Measurements from ENCODE around the gene SAP25.

Gene SAP25

DNA sequence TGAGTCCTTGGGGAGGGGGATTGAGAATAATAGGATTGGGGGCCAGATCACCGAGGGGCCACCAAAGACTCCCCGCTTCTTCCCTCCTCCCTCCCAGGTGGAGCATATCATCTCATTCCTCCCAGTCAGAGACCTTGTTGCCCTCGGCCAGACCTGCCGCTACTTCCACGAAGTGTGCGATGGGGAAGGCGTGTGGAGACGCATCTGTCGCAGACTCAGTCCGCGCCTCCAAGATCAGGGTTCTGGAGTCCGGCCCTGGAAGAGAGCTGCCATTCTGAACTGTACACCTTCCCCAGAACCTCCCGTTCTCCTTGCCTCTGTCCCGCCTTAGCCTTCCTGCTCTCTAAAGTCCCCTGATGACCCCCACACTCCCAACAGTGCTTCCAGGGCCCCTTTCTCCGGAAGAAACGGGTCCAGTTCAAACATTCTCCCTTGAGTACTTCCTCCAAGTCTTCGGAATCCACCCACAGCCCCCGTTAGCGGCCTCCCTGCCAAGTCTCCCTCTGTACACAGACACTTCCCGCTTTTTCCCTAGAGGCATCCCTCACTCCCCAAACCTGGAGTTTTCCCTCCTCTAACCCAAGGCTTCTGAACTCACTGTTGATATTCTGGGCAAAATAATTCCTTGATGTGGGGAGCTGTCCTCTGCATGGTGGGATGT, 16.5 kb upstream of the SAP25 start:
- DNase-seq = no peak
- no peak overlapping the region for H3K27ac ChIP-seq

DNA sequence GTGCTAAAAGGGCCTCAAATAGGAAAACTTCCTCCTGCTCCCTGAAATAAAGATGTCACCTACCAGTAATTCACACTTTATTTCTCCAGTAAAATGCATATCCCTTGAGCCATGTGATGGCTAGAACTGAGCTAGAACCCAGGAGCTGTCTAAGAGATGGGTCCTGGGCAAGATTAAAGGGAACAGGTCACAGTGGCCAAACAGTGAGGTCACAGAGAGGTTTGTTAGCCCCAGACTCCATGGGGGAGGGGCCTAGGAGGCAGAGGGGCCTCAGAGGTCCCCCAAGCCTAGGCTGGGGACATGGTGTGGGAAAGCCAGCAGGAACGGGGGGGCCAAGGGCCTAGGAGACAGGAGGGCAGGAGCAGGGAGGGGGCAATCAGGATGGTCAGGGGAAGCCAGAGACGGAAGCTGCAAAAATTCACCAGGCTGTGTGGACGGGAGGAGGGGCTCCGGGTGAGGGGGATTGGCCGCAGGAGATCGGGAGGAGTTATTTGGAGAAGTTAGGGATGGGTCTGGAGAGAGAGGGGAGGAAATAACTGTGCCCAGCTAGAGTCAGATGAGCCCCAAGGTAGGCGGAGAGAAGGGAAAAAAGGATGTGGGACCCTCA, 15.7 kb upstream of the SAP25 start:
- DNase-seq = no peak
- TF ChIP-seq, protein P1, sequence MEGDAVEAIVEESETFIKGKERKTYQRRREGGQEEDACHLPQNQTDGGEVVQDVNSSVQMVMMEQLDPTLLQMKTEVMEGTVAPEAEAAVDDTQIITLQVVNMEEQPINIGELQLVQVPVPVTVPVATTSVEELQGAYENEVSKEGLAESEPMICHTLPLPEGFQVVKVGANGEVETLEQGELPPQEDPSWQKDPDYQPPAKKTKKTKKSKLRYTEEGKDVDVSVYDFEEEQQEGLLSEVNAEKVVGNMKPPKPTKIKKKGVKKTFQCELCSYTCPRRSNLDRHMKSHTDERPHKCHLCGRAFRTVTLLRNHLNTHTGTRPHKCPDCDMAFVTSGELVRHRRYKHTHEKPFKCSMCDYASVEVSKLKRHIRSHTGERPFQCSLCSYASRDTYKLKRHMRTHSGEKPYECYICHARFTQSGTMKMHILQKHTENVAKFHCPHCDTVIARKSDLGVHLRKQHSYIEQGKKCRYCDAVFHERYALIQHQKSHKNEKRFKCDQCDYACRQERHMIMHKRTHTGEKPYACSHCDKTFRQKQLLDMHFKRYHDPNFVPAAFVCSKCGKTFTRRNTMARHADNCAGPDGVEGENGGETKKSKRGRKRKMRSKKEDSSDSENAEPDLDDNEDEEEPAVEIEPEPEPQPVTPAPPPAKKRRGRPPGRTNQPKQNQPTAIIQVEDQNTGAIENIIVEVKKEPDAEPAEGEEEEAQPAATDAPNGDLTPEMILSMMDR (IDR thresholded peaks at IDR 0.05) = no peak

More for the DNA sequence above, 16.5 kb upstream of the SAP25 start:
- TF ChIP-seq, protein P1 (IDR thresholded peaks at IDR 0.05) = no peak
- H3K36me3 ChIP-seq = no peaks in the 10 kb centered on the region
- intact Hi-C loops (cut with DNase I; ENCODE audit: low total_unique reads) = no loop called here
- no peak overlapping the region for H3K4me3 ChIP-seq
- H3K27me3 ChIP-seq = peaks cover 0 to 29% of the 10 kb centered on the region in 2 donors
- H3K4me1 ChIP-seq = peaks cover 0 to 15% (median 9%) of the 10 kb centered on the region in 4 donors
- no peaks in the 10 kb centered on the region for H3K9me3 ChIP-seq

DNA sequence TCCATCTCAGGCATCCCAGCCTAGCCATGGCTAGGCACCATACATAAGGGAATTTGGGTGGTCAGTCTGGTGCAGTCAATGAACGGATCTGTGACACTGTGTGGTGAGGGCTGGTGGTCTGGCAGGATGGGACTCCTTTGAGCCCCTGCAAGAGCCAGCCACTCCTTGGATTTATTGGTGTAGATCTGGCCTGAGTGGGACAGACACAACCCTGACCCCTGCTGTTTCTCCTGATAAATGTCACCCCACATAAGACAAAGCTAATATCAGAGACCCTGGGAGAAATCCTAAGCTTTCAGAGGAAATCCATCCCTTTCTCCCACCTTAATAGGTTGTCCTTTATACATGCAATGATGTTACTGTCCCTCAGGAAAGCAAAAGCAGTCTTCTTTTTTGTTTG, 14.7 kb upstream of the SAP25 start:
- TF ChIP-seq, protein P1 (IDR thresholded peaks at IDR 0.05) = peak in 1 of 2 experiments; percentile 22
- Histone ChIP-seq H3K27me3 (peaks cover 0 to 29% of the 10 kb centered on the region in 2 donors), H3K4me3 (no peak overlapping the region), H3K4me1 (peaks cover 0 to 32% (median 25%) of the 10 kb centered on the region in 4 donors), H3K36me3 (no peaks in the 10 kb centered on the region), H3K9me3 (no peaks in the 10 kb centered on the region), H3K27ac (no peak overlapping the region)
- DNase-seq = no peak
- intact Hi-C loops (cut with DNase I; ENCODE audit: low total_unique reads) = loop anchor here (5.0 kb wide), 1 partner anchor 89 kb away; no protein-coding TSS in a partner anchor

More for the DNA sequence above, 15.7 kb upstream of the SAP25 start:
- H3K9me3 ChIP-seq = no peaks in the 10 kb centered on the region
- no peaks in the 10 kb centered on the region for H3K36me3 ChIP-seq
- H3K4me3 ChIP-seq = no peak overlapping the region
- peaks cover 0 to 22% (median 17%) of the 10 kb centered on the region in 4 donors for H3K4me1 ChIP-seq
- intact Hi-C loops (cut with DNase I; ENCODE audit: low total_unique reads) = loop anchor here (5.0 kb wide), 1 partner anchor 88 kb away; no protein-coding TSS in a partner anchor
- peaks cover 0 to 29% of the 10 kb centered on the region in 2 donors for H3K27me3 ChIP-seq
- H3K27ac ChIP-seq = no peak overlapping the region

DNA sequence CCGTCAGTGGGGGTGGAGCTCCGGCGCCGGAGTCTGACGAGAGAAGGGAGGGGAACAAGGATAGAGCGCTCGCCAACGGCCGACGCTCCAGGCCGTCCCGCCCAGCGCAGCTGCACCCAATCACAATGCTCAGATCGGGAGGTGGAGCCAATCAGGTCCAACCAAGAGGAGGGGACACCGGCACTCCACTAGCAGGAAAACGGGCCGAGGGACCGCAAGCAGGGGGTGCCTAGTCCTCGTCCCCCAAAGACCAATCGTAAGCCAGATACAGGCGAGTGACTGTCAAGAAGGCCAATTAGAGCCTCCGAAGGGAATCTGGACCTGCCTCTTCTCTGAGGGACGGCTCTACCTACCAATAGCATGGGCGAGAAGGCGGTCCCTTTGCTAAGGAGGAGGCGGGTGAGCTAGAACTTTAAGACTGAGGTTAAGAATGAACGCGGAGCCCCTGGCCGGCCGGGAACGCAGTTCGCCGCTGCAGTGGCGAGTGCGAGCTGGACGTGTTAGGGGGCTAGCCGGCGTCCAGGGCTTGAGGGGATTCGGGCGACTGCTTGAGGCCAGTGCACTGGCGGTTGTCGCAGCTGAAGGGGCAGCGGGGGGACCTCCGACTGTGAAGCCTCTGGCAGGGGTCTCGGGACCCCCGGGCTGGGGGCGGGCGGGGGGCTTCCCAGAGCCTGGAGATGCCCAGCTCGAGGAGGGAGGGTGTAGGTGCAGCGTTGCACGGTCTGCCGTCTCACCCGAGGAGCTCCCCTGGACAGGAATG, 12.7 kb upstream of the SAP25 start, which contains the start of gene FBXO24:
Gene FBXO24 (plus strand): TSS at position 63 of the 760 bp plus-strand sequence. CDS start 298 bp downstream, at position 361.
- Histone ChIP-seq H3K27me3 (peaks cover 0 to 13% of the 10 kb centered on the region in 2 donors), H3K4me1 (peaks cover 0 to 46% (median 29%) of the 10 kb centered on the region in 4 donors), H3K27ac (peak within 1 kb of the TSS; percentile 89 to 90), H3K9me3 (no peaks in the 10 kb centered on the region), H3K36me3 (peaks cover 10 to 13% (median 12%) of the 10 kb centered on the region in 3 donors), H3K4me3 (peak within 1 kb of the TSS; percentile 82 to 84)
- peak; percentile 99 to 100 for DNase-seq
- TF ChIP-seq, protein P1 (IDR thresholded peaks at IDR 0.05) = no peak
- intact Hi-C loops (cut with DNase I; ENCODE audit: low total_unique reads) = loop anchor here (5.0 kb wide), 1 partner anchor 91 kb away; no protein-coding TSS in a partner anchor

DNA sequence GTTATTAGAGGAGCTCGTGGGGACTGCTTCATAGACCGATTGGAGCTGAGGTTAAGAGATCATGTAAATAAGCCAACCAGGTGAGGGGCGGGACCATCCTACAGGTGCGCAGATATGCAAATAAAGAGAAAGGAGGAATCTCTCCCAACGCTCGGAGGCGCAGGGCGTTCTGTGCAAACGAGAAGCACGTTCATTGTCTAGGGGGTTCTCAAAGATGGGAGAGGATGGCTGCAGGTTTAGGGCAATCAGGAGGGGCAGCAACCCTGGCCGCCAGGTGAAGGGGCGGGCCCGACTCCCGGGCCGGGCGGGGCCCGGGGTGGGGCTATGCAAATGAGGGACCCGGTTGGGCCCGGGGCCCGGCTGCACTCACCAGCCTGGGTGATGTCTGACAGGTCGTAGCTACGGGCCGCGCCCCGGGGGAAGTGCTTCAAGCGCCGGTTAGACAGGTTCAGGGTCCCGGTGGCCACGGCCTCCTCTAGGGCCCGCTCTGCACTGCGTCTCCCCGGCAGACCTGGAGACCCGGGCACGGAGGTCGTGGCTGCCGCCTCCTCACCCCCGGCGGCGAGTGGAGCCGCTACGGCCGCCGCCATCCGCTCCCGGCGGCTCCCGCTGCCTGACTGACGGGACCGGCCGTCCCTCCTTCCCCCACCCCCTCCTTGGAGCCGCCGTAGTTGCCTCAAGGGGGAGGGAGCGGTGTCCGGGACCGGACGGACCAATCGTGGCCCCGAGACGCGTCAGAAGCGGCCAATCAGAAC, 12.0 kb upstream of the SAP25 start, which contains the start of gene LRCH4:
Gene LRCH4 (minus strand): TSS at position 619 of the 755 bp plus-strand sequence. CDS start 29 bp downstream, at position 590.
- DNase-seq = peak in 1 of 2 donors; percentile 79
- H3K36me3 ChIP-seq = peaks cover 18 to 20% (median 19%) of the 10 kb centered on the region in 3 donors

More for the DNA sequence above, 12.0 kb upstream of the SAP25 start, which contains the start of gene LRCH4:
- H3K4me3 ChIP-seq = peak within 1 kb of the TSS; percentile 82 to 84
- TF ChIP-seq, protein P1 (IDR thresholded peaks at IDR 0.05) = no peak
- no peaks in the 10 kb centered on the region for H3K9me3 ChIP-seq
- intact Hi-C loops (cut with DNase I; ENCODE audit: low total_unique reads) = loop anchor here (5.0 kb wide), 1 partner anchor 92 kb away; no protein-coding TSS in a partner anchor
- H3K4me1 ChIP-seq = peaks cover 0 to 52% (median 29%) of the 10 kb centered on the region in 4 donors
- peak within 1 kb of the TSS; percentile 89 to 90 for H3K27ac ChIP-seq
- peaks cover 0 to 9% of the 10 kb centered on the region in 2 donors for H3K27me3 ChIP-seq
